Neutrophil (primary cell): Measurements from ENCODE around the gene ABCD1.

Source experiments
- H3K27ac ChIP-seq: fragments of 200-600 bp; sonication (generic); 2 replicates; pipeline ENCODE4 v1.5.1; 2016; ENCODE audit warnings: mild to moderate bottlenecking, moderate library complexity
- H3K27me3 ChIP-seq: fragments of 200-600 bp; sonication (generic); 2 replicates; pipeline ENCODE4 v1.6.0; 2016; ENCODE audit warnings: mild to moderate bottlenecking
- H3K36me3 ChIP-seq: fragments of 200-600 bp; sonication (generic); 2 replicates; pipeline ENCODE4 v1.5.1; 2017
- H3K4me1 ChIP-seq, 2 experiments: fragments of 200-600 bp in 1 of 2; sonication (generic) in 1 of 2; 1 replicate in 1 of 2; 2 replicates in 1 of 2; pipeline versions ENCODE4 v1.5.1 to v1.6.1; 2013 to 2016; ENCODE audit warnings: low read depth in 1 of 2, low read length in 1 of 2, mild to moderate bottlenecking in 1 of 2, moderate library complexity in 1 of 2; ENCODE audit not compliant: control insufficient read depth in 1 of 2, insufficient read depth in 1 of 2
- H3K4me3 ChIP-seq, 2 experiments: fragments of 200-600 bp in 1 of 2; sonication (generic) in 1 of 2; 1 replicate in 1 of 2; 2 replicates in 1 of 2; pipeline ENCODE4 v1.5.1; 2013 to 2016; ENCODE audit warnings: low read depth in 1 of 2, low read length in 1 of 2, mild to moderate bottlenecking in 1 of 2, moderate library complexity in 1 of 2
- H3K9me3 ChIP-seq: fragments of 200-600 bp; sonication (generic); 2 replicates; pipeline ENCODE4 v1.5.1; 2016
- CTCF ChIP-seq: fragments of 200-600 bp; sonication (generic); IDR thresholded peaks from 2 replicates; pipeline ENCODE4 v1.5.1; 2016; ENCODE audit warnings: antibody characterized with exemption

ABCD1 gene

GRCh38 chrX:153731117-153731844 lies 6.6 kb downstream of the ABCD1 start:
- peaks cover 13% of the 10 kb centered on the region for H3K36me3 ChIP-seq
- TF ChIP-seq CTCF: no peak
- no peak overlapping the region for H3K27ac ChIP-seq
- H3K27me3 ChIP-seq: no peaks in the 10 kb centered on the region
- peaks cover 18 to 21% of the 10 kb centered on the region in 2 experiments for H3K4me1 ChIP-seq
- no peaks in the 10 kb centered on the region for H3K9me3 ChIP-seq
- no peak overlapping the region for H3K4me3 ChIP-seq

- Histone ChIP-seq H3K4me3 (no peak overlapping the region), H3K27me3 (no peaks in the 10 kb centered on the region), H3K9me3 (no peaks in the 10 kb centered on the region), H3K36me3 (peaks cover 18% of the 10 kb centered on the region), H3K4me1 (peaks cover 16% of the 10 kb centered on the region in 2 experiments), H3K27ac (no peak overlapping the region)
- no peak for TF ChIP-seq CTCF
Observed at GRCh38 chrX:153731845-153732215, 7.2 kb downstream of the ABCD1 start.

- peaks cover 24% of the 10 kb centered on the region for H3K36me3 ChIP-seq
- no peak for TF ChIP-seq CTCF
- H3K27ac ChIP-seq: no peak overlapping the region
- H3K27me3 ChIP-seq: no peaks in the 10 kb centered on the region
- H3K4me1 ChIP-seq: peaks cover 10% of the 10 kb centered on the region in 2 experiments
- no peak overlapping the region for H3K4me3 ChIP-seq
- H3K9me3 ChIP-seq: no peaks in the 10 kb centered on the region
Observed at GRCh38 chrX:153732401-153732800, 7.7 kb downstream of the ABCD1 start.

- TF ChIP-seq CTCF: no peak
- Histone ChIP-seq H3K9me3 (no peaks in the 10 kb centered on the region), H3K27me3 (no peaks in the 10 kb centered on the region), H3K4me3 (no peak overlapping the region), H3K4me1 (no peaks in the 10 kb centered on the region), H3K36me3 (peaks cover 36% of the 10 kb centered on the region), H3K27ac (no peak overlapping the region)
Observed at GRCh38 chrX:153733651-153734240, 9.1 kb downstream of the ABCD1 start.

- Histone ChIP-seq H3K36me3 (peaks cover 40% of the 10 kb centered on the region), H3K9me3 (no peaks in the 10 kb centered on the region), H3K4me3 (no peak overlapping the region), H3K4me1 (no peaks in the 10 kb centered on the region), H3K27ac (no peak overlapping the region), H3K27me3 (no peaks in the 10 kb centered on the region)
- no peak for TF ChIP-seq CTCF
Observed at GRCh38 chrX:153734871-153735270, 10.2 kb downstream of the ABCD1 start.
